ENCODE data around the gene FHIP1A. TPM values are rescaled to one million over a fixed set of nuclear protein-coding genes. Genes with fewer than 3 reads are reported as not detected.

FHIP1A gene
- total and polyA plus RNA-seq, 2 of the 8 experiments (the other 6 are each of a cell fraction or from before 2014, with no cell fraction given): 17.9 to 75.2 TPM

- TF ChIP-seq TBP (IDR thresholded peaks at IDR 0.05; ENCODE audit: low read depth, low read length) (no peak), NRF1 (IDR thresholded peaks at IDR 0.05; ENCODE audit: low read depth, low read length) (no peak), CREB1 (IDR thresholded peaks at IDR 0.05) (no peak), POU5F1 (IDR thresholded peaks at IDR 0.05; ENCODE audit: low read depth, low read length) (no peak)
These were observed 37.2 kb downstream of the FHIP1A start (continued) for GRCh38 chr4:151446208-151446607.

All from H1 (cell line).